ENCODE data around the gene CCL22. TPM values are rescaled to one million over a fixed set of nuclear protein-coding genes. Genes with fewer than 3 reads are reported as not detected.

CCL22 gene
- total and polyA plus RNA-seq, 2 of the 4 experiments (the other 2 are of a cell fraction), result not detected

DNA sequence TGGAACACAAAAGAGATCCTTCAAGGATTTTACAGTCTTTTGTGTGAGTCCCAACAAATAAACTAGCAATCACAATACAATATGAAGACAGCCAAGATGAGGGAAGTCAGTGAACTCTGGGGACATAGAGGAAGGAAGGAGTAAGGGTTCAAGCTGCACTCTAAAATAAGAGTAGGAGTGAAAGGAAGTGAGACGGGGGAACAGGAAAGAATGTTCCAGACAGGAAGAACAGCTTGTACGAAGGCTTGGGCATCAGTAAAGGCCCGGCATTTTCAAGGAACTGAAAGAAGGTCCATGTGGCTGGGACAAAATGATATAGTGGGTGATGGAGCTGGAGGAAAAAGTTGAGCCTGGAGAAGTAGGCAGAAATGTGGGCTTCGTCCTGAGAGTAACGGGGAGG lies 50.5 kb downstream of the CCL22 start:
- Histone ChIP-seq H3K56ac (ENCODE audit: extremely low read depth, insufficient read depth, low read length) (no peak overlapping the region), H2AK9ac (replicated peaks; ENCODE audit: low read depth, low read length, poor library complexity) (no peak overlapping the region), H2AK5ac (ENCODE audit: low read depth, low read length) (no peak overlapping the region), H3K23ac (ENCODE audit: low read depth, low read length) (no peak overlapping the region), H4K8ac (ENCODE audit: low read depth in 2 of 2, low read length in 2 of 2) (no peak overlapping the region), H2BK5ac (ENCODE audit: low read depth, low read length, poor library complexity, severe bottlenecking) (no peak overlapping the region), H2AFZ (replicated peaks; ENCODE audit: low read length, poor library complexity) (no peak overlapping the region), H3K9me3 (ENCODE audit: control insufficient read depth, insufficient read depth, low read length) (no peaks in the 10 kb centered on the region), H4K20me1 (ENCODE audit: insufficient read depth, low read length) (no peaks in the 10 kb centered on the region), H3K14ac (replicated peaks; ENCODE audit: low read depth, low read length) (no peak overlapping the region), H3K36me3 (ENCODE audit: control insufficient read depth, insufficient read depth, low read length) (no peaks in the 10 kb centered on the region), H3K4me1 (ENCODE audit: control insufficient read depth, insufficient read depth, low read length) (no peaks in the 10 kb centered on the region), H3K9ac (ENCODE audit: low read depth, low read length) (no peak overlapping the region), H3K4me2 (ENCODE audit: low read depth, low read length) (no peak overlapping the region), H4K91ac (ENCODE audit: insufficient read depth, low read depth, low read length) (no peak overlapping the region), H4K5ac (ENCODE audit: low read depth, low read length) (no peak overlapping the region), H2BK20ac (ENCODE audit: low read depth, low read length) (no peak overlapping the region), H3K79me1 (ENCODE audit: low read depth in 1 of 2, low read length in 2 of 2) (no peaks in the 10 kb centered on the region), H3K4me3 (ENCODE audit: insufficient read depth, low read depth, low read length) (no peak overlapping the region), H2BK120ac (ENCODE audit: low read depth, low read length) (no peak overlapping the region), H3K27me3 (ENCODE audit: control insufficient read depth, insufficient read depth, low read length) (peaks cover 66% of the 10 kb centered on the region), H3K18ac (ENCODE audit: low read depth, low read length) (no peak overlapping the region), H3K4ac (ENCODE audit: low read depth, low read length) (no peak overlapping the region), H3K27ac (ENCODE audit: insufficient read depth, low read length) (no peak overlapping the region), H2BK15ac (ENCODE audit: low read depth, low read length) (no peak overlapping the region), H3K9me1 (ENCODE audit: insufficient read depth, low read length) (no peaks in the 10 kb centered on the region)
- DNase-seq, result no peak
- ChIA-PET CTCF (interaction anchor here (1.0 kb wide), 1 partner anchor 8 kb away, joined by 3 read pairs; no protein-coding TSS in a partner anchor), POLR2A (ENCODE audit: unreplicated experiment) (no interaction called here)
- no TSS peak for BruUV-seq (replicated peaks)
- intact Hi-C loops (cut with micrococcal nuclease), result no loop called here
- TF ChIP-seq RAD21 (IDR thresholded peaks at IDR 0.05; ENCODE audit: low read length), result no peak
- no peak for TF ChIP-seq CEBPB (IDR thresholded peaks at IDR 0.05; ENCODE audit: low read depth, low read length)
- TF ChIP-seq, protein P1, sequence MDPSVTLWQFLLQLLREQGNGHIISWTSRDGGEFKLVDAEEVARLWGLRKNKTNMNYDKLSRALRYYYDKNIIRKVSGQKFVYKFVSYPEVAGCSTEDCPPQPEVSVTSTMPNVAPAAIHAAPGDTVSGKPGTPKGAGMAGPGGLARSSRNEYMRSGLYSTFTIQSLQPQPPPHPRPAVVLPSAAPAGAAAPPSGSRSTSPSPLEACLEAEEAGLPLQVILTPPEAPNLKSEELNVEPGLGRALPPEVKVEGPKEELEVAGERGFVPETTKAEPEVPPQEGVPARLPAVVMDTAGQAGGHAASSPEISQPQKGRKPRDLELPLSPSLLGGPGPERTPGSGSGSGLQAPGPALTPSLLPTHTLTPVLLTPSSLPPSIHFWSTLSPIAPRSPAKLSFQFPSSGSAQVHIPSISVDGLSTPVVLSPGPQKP (IDR thresholded peaks at IDR 0.05; ENCODE audit: borderline replicate concordance, low read depth, low read length), result no peak
- no peak for TF ChIP-seq SMC3 (IDR thresholded peaks at IDR 0.05; ENCODE audit: low read depth, low read length)
- no peak for TF ChIP-seq MAFK (IDR thresholded peaks at IDR 0.05; ENCODE audit: low read depth, low read length)
- TF ChIP-seq CHD1 (IDR thresholded peaks at IDR 0.05; ENCODE audit: low read depth, low read length), result no peak
- TF ChIP-seq RFX5 (IDR thresholded peaks at IDR 0.05; ENCODE audit: low read depth, low read length), result no peak
- no peak for TF ChIP-seq BHLHE40 (IDR thresholded peaks at IDR 0.05; ENCODE audit: low read depth, low read length)
- TF ChIP-seq RCOR1 (IDR thresholded peaks at IDR 0.05; ENCODE audit: insufficient replicate concordance, low read length), result no peak
- no peak for TF ChIP-seq POLR2A (IDR thresholded peaks at IDR 0.05; ENCODE audit: low read depth, low read length)
- TF ChIP-seq MAZ (IDR thresholded peaks at IDR 0.05; ENCODE audit: borderline replicate concordance, low read depth, low read length), result no peak
- no peak for TF ChIP-seq FOS (IDR thresholded peaks at IDR 0.05; ENCODE audit: low read depth, low read length)
- TF ChIP-seq MXI1 (IDR thresholded peaks at IDR 0.05; ENCODE audit: borderline replicate concordance, low read depth, low read length), result no peak
- TF ChIP-seq NFE2L2 (IDR thresholded peaks at IDR 0.05; ENCODE audit: low read depth, low read length), result no peak
- no peak for TF ChIP-seq CTCF (conservative IDR thresholded peaks at IDR 0.05; ENCODE audit: low read depth, low read length)
- TF ChIP-seq USF2 (IDR thresholded peaks at IDR 0.05; ENCODE audit: low read depth, low read length), result no peak
- in situ Hi-C loops (cut with MboI; ENCODE audit: low sequenced_read_pairs), result no loop called here
- 83% methylated on average over 5 of the region's 5 CpGs; no CpG with 5 or more reads in 1 of the 2 experiments for WGBS, 2 experiments (ENCODE audit: extremely low coverage in 2 of 2, insufficient read length in 1 of 2)
- no peak for ATAC-seq (ENCODE audit: low read depth)
- dilution Hi-C loops (cut with HindIII; ENCODE audit: low sequenced_read_pairs, unreplicated experiment), result no loop called here

All from IMR-90 (cell line).